Panc1 (cell line): ENCODE data around the gene MLH3.

Source experiments
- CTCF ChIP-seq: fragments of 450-650 bp; IDR thresholded peaks from 2 replicates; pipeline ENCODE4 v1.5.1; 2017; ENCODE audit warnings: mild to moderate bottlenecking
- POLR2AphosphoS5 ChIP-seq: IDR thresholded peaks from 2 replicates; pipeline ENCODE4 v1.6.1; 2012; ENCODE audit warnings: mild to moderate bottlenecking, low read depth, low read length, moderate library complexity
- REST ChIP-seq, 2 experiments: IDR thresholded peaks; 2 replicates each; pipeline ENCODE4 v1.6.1; 2011 to 2012; ENCODE audit warnings: low read depth in 2 of 2, control low read depth in 1 of 2, low read length in 1 of 2, mild to moderate bottlenecking in 1 of 2, moderate library complexity in 1 of 2; ENCODE audit not compliant: insufficient read depth in 1 of 2
- SIN3A ChIP-seq: IDR thresholded peaks from 2 replicates; pipeline ENCODE4 v1.6.1; 2012; ENCODE audit warnings: low read depth, mild to moderate bottlenecking, low read length, moderate library complexity, borderline replicate concordance; ENCODE audit not compliant: insufficient read depth
- TCF7L2 ChIP-seq: IDR thresholded peaks from 2 replicates; pipeline ENCODE4 v1.6.1; 2011; ENCODE audit warnings: mild to moderate bottlenecking, low read depth, low read length, inconsistent platforms

- no peak for TF ChIP-seq POLR2AphosphoS5
- no peak for TF ChIP-seq REST (IDR thresholded peaks at IDR 0.05; ENCODE audit: insufficient read depth in 1 of 2, low read depth in 2 of 2, low read length in 1 of 2)
- TF ChIP-seq CTCF = no peak
- no peak for TF ChIP-seq TCF7L2
- TF ChIP-seq SIN3A = no peak
Observed at GRCh38 chr14:75049731-75050201, 1.5 kb downstream of the MLH3 start.
